Daoy (cell line): ENCODE results near the gene ABLIM2. TPM values are rescaled to one million over a fixed set of nuclear protein-coding genes. Genes with fewer than 3 reads are reported as not detected.

ENCODE experiments used
- total RNA-seq: library from RNA; depleted of rRNA; stranded (reverse); fragments of >200 nt; shearing (Covaris generic); gene quantifications from 2 replicates; pipeline ENCODE4 v1.2.3, GENCODE V29; 2014; rRNA removed

Gene ABLIM2
- total RNA-seq, 1 experiment from 2014 or later: 0.23 TPM

Other genes with a start within 250 kb of the ABLIM2 start
- gene AFAP1, start 219.0 kb downstream of the ABLIM2 start, total RNA-seq: 34.4 and 42.0 TPM in 2 replicates
- gene SH3TC1, start 40.5 kb upstream of the ABLIM2 start, total RNA-seq: 10.1 and 19.9 TPM in 2 replicates
- gene HTRA3, start 110.9 kb upstream of the ABLIM2 start, total RNA-seq: 0.11 and 0.27 TPM in 2 replicates